ENCODE measurements around the gene FGF12.

The FGF12 gene

GRCh38 chr3:192490720-192491119 is 236.6 kb downstream of the FGF12 start:
- no peak for DNase-seq

- no peak for DNase-seq
Observed at GRCh38 chr3:192489579-192489978, 237.8 kb downstream of the FGF12 start.

- no peak for DNase-seq
Observed at GRCh38 chr3:192487033-192487432, 240.3 kb downstream of the FGF12 start.

- peak; percentile 57 for DNase-seq
Observed at GRCh38 chr3:192482809-192483208, 244.5 kb downstream of the FGF12 start.

DNA sequence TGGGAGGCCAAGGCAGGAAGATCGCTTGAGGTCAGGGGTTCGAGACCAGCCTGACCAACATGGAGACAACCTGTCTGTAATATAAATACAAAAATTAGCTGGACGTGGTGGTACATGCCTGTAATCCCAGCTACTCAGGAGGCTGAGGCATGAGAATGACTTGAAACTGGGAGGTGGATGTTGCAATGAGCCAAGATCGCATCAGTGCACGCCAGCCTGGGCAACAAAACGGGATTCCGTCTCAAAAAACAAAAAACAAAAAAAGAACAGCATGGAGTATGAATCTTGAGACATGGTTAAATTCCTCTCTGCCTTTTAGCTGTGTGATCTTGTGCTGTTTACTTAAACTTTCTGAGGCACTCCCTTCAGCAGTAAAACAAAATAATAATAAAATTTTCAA is 244.9 kb downstream of the FGF12 start:
- peak; percentile 6 for DNase-seq

- DNase-seq: peak; percentile 83
Observed at GRCh38 chr3:192481638-192482037, 245.7 kb downstream of the FGF12 start.

DNA sequence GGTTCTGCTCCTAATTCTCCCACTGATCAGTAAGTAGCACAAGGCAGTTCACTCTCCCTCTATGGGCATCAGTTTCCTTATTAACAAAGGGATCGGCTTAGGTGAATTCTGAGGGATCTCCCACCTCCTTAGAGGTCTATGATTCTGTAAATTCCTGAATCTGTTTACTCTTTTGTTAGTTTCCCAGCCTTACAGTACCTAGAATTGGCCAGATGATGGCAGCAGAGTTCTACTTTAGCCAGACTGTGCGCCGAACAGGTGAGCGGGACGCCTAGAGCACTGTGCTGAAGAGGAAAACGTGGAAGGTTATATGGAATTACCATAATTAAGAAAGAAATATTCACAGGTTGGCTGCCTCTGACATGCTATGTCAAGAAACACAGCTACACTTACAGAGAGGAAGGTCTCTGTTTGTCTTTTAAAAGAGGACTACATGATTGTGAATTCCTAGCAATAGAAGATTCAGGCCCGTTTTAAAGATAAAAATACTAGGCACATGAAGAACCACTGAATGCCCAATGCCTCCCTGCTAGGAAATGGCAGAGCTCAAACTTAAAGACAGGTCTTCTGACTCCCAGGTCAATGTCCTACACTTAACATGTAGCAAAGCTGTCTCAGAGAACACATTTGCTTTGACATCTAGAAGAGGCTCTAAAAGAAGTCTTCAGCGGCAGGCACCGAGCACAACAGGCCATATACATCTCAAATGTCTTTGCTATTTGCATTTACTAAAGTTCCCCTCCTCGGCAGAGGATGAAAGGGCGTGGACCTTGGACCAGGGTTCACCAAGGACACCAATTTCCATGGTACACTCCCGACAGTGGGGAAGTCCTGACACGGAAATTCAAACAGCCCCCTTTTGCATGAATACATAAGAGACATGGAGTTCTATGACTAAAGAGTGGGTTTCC is 259.9 kb downstream of the FGF12 start:
- DNase-seq: peak; percentile 25

DNA sequence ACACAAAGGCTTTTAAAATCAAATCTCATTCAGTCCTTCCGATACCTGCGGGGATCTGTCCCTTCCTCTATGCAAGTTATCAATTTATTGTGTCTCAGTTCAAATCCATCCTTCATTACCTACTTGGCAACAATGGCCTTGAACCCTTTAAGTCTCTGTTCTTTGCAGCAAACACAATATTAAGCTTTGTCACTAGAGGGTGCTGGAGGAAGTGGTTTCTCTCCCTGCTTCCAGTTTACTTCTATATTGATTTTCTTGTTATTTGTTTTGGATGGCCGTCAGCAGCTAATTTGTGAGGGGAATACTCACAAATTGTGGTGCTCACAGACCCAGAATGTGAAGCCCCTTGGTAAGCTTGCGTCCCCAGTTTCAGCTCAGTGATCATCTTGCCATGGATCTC is 278.3 kb downstream of the FGF12 start:
- no peak for DNase-seq

DNA sequence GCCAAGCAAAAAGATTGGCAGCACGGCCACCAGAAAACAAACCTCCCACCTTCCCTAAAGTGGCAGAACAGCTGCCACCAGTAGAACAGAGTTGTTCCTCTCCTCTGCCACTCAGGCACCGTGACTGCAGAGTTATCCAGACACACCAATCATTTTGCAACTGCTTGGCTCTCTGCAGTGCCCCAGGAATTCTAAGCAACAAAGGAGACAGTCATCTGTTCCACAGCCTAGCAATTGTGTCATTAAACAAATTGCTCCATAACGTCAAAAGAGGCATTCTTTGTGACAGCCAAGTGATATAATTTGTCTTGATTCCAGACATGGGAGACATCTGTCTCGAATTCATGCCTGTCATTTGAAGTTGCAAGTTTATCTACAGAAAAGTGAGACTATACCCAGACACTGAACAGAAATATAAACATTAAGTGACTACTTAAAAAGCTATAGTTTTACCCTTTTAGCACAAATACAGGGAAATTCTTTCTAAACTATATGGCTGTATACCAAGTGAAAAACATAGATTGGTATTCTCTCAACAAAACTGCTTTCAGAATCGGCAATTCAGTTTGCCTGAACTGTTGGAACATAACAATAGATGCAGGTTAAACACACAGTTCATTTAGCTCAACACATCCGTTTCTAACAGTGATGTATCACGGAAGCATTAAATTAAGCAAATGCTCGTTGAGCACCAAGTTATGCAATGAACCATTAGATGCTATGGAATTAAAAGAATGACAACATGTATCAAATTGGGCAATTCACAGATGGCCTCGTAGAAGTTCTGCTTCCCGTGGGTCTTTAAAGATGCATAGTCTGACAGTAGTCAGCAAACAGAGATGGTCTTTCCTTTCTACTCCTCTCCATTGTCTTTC is 281.3 kb downstream of the FGF12 start:
- DNase-seq: peak; percentile 35

- no peak for DNase-seq
Observed at GRCh38 chr3:192444791-192445106, 282.6 kb downstream of the FGF12 start.

GRCh38 chr3:192444096-192444790 is 283.1 kb downstream of the FGF12 start:
- peak; percentile 58 for DNase-seq

- no peak for DNase-seq
Observed at GRCh38 chr3:192435241-192435640, 292.1 kb downstream of the FGF12 start.

- DNase-seq: no peak
Observed at GRCh38 chr3:192434186-192434585, 293.2 kb downstream of the FGF12 start.

DNA sequence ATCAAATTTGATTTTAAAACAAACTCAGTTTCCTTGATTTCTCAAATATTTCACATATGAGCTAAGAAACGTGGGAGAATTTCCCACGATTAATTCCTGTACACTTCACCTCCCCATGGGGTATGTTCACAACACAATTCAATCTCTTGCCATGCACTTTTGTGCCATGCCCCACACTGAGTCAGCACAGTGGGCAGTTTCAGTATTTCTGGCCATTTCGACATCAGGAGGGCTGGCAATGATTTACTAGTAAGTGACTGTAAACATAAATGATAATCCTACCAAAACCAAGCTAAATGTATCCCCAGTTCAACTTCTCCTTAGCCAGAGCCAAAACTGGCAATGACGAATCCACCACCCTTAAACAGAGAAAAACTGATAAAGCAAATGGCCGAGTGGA is 293.6 kb downstream of the FGF12 start:
- DNase-seq: no peak

DNA sequence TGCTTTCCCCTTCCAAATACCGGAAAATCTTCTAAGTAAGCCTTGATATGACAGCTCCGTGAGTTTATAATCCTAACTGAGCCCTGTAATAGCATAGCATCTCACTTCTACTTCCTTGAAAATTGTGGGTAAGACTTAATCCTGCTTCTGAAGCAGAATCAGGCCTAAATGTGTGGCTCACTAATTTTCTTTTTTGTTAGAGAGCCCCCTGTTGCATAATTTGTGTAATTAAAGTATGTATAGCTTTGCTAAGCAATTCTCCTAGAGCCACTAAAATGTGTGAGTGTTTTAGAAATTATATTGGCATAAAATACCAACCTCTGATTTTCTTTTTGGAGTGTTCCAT is 304.4 kb downstream of the FGF12 start:
- DNase-seq: no peak

DNA sequence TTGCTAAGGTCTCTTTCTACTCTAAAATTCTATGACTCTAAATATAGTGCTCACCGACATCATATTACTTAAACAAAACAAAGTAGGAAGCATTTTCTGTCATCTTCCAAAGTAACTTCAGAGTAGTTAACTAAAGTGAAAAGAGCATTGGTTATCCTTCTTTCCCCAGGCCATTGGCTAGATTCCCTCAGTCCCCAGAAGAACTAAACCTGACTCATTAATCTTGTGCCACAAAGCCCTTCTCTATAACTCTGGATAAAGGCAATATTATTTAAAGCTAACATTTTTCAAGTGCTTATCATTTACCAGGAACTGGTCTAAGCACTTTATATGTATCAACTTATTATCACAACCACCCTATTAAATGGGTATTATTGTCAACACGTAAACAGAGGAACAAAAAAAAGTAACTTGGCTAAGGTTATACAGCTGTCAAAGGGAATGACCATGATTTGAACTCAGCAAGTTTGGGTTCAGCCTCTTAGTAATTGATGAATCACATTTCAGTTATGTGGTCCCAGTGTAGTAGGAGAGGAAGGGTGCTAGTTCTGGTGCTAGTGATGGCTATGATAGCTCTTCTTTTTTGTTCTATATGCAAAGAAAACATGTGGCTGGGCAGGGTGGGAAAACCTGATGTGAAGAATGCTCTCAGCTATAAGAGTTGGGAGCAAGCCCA is 304.9 kb downstream of the FGF12 start:
- peak; percentile 57 for DNase-seq

DNA sequence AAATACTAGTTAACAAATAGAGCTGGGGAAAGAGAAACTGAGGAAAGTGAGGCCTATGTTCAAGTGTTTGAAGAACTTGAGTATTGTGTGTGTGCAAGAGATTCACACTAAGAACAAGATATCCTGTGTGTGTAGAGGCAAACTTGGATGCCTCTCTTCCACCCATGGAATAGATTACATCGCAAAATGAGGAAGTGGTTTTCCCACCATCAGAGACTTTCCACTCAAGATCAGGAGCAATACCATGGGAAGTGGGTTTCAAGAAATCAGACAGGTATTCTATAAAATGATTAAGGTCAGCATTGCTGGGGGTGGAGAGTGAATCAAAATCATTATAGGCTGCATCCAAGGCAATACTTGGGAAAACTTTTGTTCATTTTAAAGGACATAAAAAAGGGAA is 308.0 kb downstream of the FGF12 start:
- DNase-seq: no peak

GRCh38 chr3:192417559-192418055 is 309.7 kb downstream of the FGF12 start:
- DNase-seq: no peak

- DNase-seq: no peak
Observed at GRCh38 chr3:192417017-192417416, 310.3 kb downstream of the FGF12 start.

- no peak for DNase-seq
Observed at GRCh38 chr3:192413461-192413860, 313.9 kb downstream of the FGF12 start.

- DNase-seq: no peak
Observed at GRCh38 chr3:192410684-192410960, 316.7 kb downstream of the FGF12 start.

DNA sequence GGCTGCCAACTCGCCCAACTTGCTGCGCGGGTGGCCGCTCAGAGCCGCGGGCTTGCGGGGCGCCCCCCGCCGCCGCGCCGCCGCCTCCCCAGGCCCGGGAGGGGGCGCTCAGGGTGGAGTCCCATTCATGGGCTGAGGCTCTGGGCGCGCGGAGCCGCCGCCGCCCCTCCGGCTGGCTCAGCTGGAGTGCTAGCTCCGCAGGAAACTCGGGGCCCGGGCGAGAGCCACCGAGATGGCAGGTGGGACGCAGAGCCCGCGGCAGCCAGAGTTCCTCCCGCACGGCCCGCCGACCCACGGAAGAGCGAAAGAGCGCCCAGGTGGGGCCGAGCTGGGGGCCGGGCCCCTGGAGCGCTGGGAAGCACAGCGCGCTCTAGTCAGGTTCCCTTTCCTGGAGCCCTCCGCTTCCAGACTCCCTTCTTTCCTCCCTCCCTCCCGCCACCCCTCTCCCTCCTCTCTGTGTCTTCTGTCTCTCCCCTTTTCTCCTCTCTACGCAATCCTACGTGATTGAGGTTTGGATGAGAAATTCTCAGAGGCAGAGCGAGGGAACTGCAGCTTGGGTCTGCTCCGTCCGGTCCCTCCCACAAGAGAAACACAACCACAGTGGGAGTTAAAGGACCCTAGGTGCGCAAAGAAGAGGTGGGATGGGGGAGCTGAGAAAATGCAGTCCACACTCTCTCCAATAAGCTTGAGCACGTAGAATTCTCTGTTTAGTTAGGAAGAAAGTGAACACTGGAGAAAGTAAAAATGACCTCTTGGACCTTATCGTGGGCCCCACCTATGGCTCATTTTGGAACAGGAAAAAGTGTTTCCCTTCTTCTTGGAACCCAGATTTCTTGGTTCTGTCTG is 317.3 kb downstream of the FGF12 start:
- DNase-seq: peak; percentile 7
